ENCODE measurements around the gene PROCA1.

GRCh38 chr17:28734712-28735241 is 23.1 kb upstream of the PROCA1 start:
- TF ChIP-seq, protein P1, sequence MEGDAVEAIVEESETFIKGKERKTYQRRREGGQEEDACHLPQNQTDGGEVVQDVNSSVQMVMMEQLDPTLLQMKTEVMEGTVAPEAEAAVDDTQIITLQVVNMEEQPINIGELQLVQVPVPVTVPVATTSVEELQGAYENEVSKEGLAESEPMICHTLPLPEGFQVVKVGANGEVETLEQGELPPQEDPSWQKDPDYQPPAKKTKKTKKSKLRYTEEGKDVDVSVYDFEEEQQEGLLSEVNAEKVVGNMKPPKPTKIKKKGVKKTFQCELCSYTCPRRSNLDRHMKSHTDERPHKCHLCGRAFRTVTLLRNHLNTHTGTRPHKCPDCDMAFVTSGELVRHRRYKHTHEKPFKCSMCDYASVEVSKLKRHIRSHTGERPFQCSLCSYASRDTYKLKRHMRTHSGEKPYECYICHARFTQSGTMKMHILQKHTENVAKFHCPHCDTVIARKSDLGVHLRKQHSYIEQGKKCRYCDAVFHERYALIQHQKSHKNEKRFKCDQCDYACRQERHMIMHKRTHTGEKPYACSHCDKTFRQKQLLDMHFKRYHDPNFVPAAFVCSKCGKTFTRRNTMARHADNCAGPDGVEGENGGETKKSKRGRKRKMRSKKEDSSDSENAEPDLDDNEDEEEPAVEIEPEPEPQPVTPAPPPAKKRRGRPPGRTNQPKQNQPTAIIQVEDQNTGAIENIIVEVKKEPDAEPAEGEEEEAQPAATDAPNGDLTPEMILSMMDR (IDR thresholded peaks at IDR 0.05): no peak
- TF ChIP-seq POLR2A (IDR thresholded peaks at IDR 0.05): no peak
